NCI-H2196 (cell line): ENCODE data around the gene GNAS.
A peak's percentile ranks its signal among the peaks of the same experiment; 100 is the strongest.

ENCODE experiments used
- DNase-seq: peaks from one replicate; lab custom pipeline; 2025; ENCODE audit not compliant: unreplicated experiment; lab: John Stamatoyannopoulos, UW

GNAS gene

GRCh38 chr20:58851969-58852458 lies 502 bp upstream of the GNAS start:
- DNase-seq, result no peak

GRCh38 chr20:58853466-58853865 lies 950 bp downstream of the GNAS start:
- DNase-seq, result no peak

- no peak for DNase-seq
Measured at GRCh38 chr20:58853976-58854637, 1.6 kb downstream of the GNAS start.

- peak; percentile 6 for DNase-seq
Measured at GRCh38 chr20:58854638-58855471, 2.3 kb downstream of the GNAS start.

- DNase-seq, result no peak
Measured at GRCh38 chr20:58855506-58856389, 3.2 kb downstream of the GNAS start.

GRCh38 chr20:58863044-58863790 lies 10.7 kb downstream of the GNAS start:
- DNase-seq, result no peak

GRCh38 chr20:58864346-58864745 lies 11.8 kb downstream of the GNAS start:
- DNase-seq, result peak; percentile 20

- DNase-seq, result no peak
Measured at GRCh38 chr20:58865843-58866242, 13.3 kb downstream of the GNAS start.

- DNase-seq, result no peak
Measured at GRCh38 chr20:58867211-58867610, 14.7 kb downstream of the GNAS start.

- DNase-seq, result no peak
Measured at GRCh38 chr20:58868795-58869194, 16.3 kb downstream of the GNAS start.

GRCh38 chr20:58869662-58870227 lies 17.2 kb downstream of the GNAS start:
- no peak for DNase-seq

GRCh38 chr20:58870293-58871014 lies 17.9 kb downstream of the GNAS start:
- DNase-seq, result peak; percentile 71

- DNase-seq, result no peak
Measured at GRCh38 chr20:58871533-58872102, 19.1 kb downstream of the GNAS start.

- no peak for DNase-seq
Measured at GRCh38 chr20:58874469-58874868, 22.0 kb downstream of the GNAS start.

- no peak for DNase-seq
Measured at GRCh38 chr20:58875111-58875510, 22.6 kb downstream of the GNAS start.

GRCh38 chr20:58875541-58876134 lies 23.1 kb downstream of the GNAS start:
- DNase-seq, result no peak

GRCh38 chr20:58876437-58876836 lies 23.9 kb downstream of the GNAS start:
- no peak for DNase-seq

- DNase-seq, result no peak
Measured at GRCh38 chr20:58877050-58877975, 24.8 kb downstream of the GNAS start.
